GM21737 (cell line): ENCODE results near the gene C2orf76.

Source experiments
- ATAC-seq: cut with Tn5 transposase; IDR thresholded peaks from one replicate; pipeline ENCODE4 v1.9.1; 2021; ENCODE audit warnings: mild to moderate bottlenecking, moderate library complexity; ENCODE audit not compliant: unreplicated experiment

Gene C2orf76

GRCh38 chr2:119266091-119266589 is 100.5 kb downstream of the C2orf76 start:
- ATAC-seq: no peak

DNA sequence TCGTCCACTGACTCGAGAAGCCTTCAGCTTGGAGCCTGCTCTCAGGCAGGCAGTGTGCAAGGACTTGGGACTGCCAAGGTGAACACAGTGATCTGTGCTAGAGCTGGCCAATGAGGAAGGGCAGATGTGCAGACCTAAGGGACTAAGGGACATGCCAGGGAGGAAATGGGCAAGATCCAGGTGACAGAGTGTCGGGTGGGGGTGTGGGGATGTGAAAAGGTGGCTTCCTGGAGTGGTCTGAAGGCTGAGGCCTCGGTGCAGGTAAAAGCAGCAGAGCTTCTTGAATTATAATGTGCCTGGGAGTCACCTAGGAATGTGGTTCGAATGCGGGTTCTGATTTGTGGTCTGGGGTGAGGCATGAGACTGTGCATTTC is 101.0 kb downstream of the C2orf76 start:
- ATAC-seq: no peak

- peak; percentile 87 for ATAC-seq
These were observed 101.6 kb downstream of the C2orf76 start for GRCh38 chr2:119264781-119265692.

GRCh38 chr2:119263656-119264055 is 103.0 kb downstream of the C2orf76 start:
- no peak for ATAC-seq

GRCh38 chr2:119263025-119263424 is 103.6 kb downstream of the C2orf76 start:
- ATAC-seq: no peak

- no peak for ATAC-seq
These were observed 105.0 kb downstream of the C2orf76 start for GRCh38 chr2:119261493-119262225.

GRCh38 chr2:119260646-119261492 is 105.8 kb downstream of the C2orf76 start:
- ATAC-seq: no peak

GRCh38 chr2:119259296-119259860 is 107.3 kb downstream of the C2orf76 start:
- no peak for ATAC-seq

DNA sequence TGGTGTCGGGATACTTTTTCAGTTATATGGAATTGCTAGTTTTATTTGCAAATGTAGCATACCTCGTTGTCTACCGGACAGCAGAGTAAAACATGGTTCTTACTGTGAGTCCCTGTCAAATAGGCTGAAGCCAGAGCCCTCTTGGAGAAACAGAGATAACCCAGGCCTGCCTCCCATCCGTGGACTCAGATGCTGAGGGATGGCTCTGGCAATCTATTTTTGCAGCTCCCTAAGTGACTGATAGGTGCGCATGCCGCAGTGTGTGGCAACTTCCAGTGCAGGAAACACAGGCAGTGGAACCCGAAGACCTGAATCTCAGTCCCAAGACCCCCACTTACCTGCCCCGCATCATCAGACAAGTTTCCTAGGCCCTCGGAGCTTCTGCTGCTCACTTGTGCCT is 109.4 kb downstream of the C2orf76 start:
- no peak for ATAC-seq

DNA sequence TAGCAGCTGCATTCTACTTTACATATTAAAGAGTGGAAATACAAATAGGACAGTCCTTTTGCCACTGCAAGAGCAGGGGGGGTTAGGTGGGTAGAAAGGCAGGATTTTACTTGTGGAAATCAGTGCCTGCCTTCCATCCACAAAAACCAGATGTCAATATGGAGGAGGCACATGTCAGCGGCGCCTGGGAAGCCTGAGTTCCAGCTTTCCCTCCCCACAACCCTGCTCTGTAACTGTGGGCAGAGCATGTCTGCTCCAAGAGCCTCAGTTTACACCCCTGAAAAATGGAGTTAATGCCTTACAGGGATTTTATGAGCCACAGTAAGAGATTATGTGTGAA is 110.1 kb downstream of the C2orf76 start:
- no peak for ATAC-seq

DNA sequence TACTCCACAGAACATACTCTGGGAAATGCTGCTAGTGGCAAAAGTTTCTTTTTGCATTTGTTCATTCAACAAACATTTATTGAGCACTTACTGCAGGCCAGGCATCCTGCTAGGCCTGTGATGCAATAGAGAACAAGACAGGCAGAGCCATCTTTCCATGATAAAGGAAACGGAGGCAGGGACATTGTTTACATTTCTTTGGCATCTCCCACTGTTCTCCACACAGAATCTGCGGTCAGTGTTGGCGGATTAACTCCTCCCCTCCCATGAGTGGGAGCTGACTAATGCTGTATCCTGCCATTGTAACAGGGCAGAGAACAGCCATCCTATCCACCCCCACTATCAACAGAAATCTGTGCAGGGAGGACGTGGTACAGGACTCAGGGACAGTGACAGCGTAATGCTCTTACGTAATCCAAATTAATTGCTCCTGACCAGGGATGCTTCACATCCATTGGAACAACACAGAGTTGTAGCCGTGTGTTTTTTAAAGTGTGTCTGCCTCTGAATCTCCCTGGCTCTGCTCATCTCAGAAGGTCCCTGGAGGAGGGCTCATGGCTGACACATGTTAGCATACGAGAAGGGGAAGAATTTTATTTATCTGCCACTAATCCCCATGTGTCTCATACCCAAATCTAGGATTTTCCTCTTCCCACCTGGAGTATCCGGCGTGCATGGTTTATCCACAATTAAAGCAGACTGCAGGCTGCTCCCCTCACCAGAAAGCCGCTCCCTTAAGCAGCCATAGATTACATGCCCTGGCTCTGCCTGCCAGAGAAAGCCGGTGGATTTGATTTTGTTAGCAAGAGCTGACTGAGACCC is 110.7 kb downstream of the C2orf76 start:
- no peak for ATAC-seq

- no peak for ATAC-seq
These were observed 112.0 kb downstream of the C2orf76 start for GRCh38 chr2:119254601-119255080.

DNA sequence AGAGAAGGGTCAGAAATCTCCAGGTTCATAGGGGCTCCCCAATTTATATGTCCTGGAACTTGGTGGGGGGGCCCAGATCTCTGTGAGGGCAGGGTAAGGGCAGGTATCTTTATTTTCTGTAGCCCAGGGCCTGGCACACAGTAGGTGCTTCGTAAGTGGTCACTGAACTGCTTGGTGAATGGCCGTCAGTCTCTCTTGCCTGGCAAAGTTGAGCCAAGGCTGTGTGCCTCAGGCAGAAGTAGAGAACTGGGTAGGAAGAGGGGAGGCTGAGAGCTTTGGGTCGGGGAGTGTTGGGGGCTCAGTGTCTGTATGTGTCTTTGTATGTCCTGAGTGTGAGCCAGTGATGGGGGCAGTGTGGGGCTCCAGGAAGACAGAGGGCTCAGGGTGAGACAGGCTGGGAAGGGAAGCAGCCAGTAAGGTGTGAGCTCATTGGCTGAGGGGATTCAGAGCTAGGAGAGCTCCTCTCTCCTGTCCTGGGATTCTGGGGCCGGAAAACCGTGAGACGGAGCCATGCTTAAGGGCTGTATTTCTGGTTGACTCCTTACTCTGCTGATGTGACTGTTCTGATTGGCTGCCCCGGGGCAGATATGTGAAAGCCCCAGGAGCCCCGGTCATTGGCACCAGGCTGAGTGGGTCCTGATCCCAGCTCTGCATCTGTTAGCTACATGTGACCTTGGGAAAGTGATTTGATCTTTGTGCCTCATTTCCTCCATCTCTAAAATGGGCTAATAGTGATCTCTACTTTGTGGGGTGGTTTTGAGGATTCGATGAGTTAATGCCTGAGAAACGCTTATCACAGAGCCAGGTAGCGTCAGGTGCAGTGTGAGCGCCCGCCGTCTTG is 112.7 kb downstream of the C2orf76 start:
- ATAC-seq: no peak

- ATAC-seq: no peak
These were observed 113.4 kb downstream of the C2orf76 start for GRCh38 chr2:119253114-119253702.
